ENCODE measurements around the gene KRTAP19-8.

KRTAP19-8 gene, protein sequence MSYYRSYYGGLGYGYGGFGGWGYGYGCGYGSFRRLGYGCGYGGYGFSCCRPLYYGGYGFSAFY

DNA sequence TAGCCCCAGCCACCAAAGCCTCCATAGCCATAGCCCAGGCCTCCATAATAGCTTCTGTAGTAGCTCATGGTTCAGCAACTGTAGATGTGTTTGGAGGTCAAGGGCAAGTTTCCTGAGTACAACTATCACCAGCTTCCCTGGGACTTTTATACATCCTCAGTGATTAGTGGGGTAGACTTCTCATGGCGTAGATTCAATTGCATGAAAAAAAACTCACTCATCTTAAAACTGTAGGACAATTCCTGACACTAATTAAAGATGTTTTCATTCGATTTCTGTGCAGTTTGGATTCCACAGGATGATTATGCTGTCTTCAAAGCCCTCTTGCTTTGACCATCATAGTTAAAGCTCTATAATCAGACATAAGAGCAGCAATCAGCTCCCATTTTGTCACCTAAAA, at the start of gene KRTAP19-8:
TSS of gene KRTAP19-8 (minus strand) at position 101 of the 400 bp plus-strand sequence. CDS start at position 68, 33 bp downstream.
- DNase-seq, result no peak

DNA sequence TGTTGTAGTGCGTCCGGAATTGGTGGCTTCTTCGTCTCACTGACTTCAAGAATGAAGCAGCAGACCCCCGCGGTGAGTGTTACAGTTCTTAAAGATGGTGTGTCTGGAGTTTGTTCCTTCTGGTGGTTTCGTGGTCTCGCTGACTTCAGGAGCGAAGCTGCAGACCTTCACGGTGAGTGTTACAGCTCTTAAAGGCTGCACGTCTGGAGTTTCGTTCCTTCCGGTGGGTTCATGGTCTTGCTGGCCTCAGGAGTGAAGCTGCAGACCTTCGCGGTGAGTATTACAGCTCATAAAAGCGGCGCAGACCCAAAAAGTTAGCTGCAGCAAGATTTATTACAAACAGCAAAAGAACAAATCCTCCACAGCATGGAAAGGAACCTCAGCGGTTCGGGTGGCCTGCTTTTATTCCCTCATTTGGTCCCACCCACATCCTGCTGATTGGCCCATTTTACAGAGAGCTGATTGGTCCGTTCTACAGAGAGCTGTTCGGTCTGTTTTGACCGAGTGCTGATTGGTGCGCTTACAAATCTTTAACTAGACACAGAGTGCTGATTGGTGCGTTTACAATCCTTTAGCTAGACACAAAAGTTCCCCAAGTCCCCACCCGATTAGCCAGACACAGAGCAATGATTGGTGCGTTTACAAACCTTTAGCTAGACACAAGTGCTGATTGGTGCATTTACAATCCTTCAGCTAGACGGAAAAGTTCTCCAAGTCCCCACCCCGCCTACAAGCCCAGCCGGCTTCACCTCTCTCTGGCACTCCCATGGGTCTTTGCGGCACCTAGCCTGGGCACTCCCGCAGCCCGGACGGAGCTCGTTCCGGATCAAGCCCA, 49.6 kb upstream of the KRTAP19-8 start:
- DNase-seq, result no peak

DNA sequence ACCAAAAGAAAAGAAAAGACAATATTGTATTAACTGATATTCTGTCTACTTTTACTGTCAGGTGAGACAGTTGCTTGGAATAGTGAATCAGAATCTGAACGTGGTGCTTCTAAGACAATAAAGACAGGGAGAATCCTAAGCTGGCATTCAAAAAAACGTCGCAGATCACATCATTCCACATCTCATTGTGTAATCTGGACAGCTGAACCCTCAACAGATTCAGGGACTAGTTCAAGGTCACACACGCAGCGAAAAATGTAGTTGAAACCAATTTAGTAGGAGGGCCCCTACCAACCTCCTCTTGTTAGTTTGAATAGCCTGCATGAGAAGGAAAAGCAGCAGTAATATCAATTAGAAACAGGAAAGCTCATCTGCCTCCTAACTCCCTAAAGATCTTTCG, 46.4 kb upstream of the KRTAP19-8 start:
- no peak for DNase-seq

DNA sequence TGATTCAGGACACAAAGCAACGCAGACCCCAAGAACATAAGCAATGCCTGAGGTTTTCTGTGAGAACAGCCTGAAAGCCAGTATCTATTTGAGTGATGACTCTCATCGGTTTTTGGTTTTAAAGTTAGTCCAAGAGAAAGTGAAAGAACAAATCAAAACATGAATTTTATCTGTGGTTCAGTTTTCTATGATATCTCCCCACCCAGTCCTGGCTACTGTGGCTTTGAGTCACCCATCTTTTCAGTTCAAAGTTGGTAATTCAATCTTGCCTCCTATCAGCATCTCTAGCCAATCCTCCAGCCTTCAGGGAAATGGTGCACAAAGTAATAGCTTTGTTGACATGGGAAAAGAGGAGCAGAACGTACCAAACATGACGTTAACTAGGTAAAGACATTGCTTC, 40.5 kb upstream of the KRTAP19-8 start:
- no peak for DNase-seq

DNA sequence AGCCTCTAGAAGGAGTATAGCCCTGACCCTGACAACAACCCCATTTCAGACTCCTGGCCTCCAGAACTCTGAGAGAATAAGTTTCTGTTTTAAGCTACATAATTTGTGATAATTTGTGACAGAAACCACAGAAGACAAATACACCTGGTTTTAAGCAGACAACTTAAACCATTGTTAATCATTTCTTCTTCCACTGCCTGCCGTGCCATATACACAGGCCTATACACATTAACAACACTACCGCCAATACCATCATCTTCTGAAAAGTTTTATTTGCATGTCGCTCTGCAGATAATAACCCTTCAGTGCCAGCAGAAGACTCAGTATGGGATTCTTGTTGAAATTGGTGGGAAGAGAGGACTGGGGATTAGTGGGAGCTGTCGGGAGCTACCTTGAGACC, 39.9 kb upstream of the KRTAP19-8 start:
- no peak for DNase-seq

DNA sequence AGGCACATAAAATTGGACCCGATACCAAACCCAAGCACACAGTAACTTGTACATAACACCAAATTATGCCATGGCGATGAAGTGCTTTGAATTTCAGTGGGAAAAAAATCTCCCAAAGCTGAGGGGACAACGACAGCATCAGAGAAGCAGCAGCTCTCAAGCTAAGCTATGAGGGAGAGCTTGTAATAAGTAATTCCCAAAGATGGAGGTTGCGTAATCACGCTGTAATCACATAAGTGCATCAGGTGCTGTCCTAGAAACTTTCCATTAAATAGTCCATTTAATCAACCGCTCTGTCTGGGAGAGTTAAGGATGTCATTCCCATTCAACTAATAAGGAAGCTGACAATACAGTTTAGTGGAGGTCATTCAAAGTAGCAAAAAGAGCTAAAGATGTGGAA, 37.6 kb upstream of the KRTAP19-8 start:
- DNase-seq, result no peak

DNA sequence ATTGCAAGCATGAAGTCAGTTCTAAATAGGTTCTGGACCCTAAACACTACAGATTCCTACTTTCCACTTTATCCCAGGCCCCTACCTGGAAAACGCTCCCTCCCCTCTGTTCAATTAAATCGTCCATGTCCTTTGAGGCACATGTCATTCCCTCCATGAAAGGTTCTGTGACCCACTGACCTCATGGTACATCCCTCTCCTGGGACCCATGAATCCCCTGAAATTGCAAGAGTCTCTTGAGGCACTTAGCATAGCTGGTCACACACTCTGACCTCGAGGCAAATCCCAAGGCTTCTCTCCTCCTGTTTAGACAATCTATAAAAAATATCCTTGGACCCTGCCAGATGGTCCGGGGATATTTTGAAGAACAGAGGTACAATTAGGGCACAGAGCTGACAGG, 34.3 kb upstream of the KRTAP19-8 start:
- no peak for DNase-seq

DNA sequence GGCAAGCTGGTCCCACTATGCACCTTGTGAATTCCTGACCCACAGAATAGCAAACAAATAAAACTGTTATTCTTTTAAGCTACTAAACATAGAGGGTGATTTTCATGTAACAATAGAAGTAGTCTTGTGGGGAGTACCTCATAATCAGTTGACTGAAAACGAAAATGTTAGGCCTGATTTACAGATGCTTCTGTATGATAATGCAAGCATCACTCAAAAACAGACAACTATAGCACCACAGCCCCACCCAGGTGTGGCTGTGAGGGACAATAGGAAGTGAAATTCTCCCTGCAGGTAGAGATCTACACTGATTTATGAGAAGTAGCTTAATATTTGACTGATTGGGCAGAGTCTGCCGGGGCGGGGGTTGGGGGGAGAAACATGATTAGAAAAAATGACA, 26.5 kb upstream of the KRTAP19-8 start:
- no peak for DNase-seq

DNA sequence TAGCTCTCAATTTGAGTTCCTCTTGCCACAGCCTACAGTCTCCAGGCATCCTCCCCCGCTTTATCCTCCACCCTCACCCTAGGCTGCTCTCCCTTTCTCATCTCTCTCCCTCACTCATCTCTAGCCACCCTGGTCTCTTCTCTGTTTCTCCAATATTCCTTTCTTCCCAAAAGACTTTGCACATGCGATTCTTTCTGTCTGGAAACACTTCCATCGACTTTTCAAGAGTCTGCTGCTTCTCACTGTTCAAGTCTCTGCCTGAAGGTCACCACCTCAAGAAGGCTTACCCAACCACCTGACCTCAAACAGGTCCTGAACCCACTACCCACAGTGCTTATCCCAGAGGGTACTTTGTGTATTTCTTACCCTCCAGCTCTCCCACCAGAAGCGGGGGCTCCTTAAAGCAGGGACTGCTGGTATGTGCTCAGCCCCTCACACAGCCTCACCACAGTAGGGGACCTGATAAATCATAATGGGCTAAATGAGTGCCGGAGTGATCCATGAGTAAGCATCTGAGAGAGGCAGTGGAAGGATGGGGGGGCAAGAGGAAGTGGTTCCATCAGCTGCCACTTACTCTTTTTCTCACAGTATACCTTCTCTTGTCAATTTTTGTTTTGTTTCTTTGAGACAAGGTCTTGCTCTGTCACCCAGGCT, 14.3 kb upstream of the KRTAP19-8 start:
- DNase-seq, result no peak

DNA sequence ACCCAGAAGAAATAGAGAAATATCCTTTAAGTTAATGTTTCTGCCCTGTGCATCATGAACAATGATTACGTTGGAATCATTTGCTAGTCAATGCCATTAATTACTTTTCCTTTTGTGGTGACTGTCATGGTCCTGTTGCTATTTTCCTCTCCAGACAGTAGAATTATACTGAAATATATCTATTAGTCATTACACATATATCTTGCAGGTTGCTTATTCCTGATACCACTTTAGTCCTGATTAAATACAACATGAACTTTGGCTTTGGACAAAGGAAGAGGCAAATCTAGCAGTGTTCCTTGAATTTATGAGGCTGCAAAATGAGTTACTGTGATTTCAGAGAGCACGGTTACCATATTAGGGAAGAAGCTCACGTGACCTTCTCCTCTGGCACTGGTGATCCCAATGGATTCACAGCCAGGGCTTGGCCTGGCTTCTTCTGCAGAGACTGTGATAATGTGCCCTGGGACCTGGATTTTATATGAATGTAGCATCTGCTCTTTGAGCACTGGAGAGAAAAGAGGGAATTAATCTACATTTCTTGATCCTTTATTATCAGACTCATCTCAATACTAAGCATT, 12.4 kb upstream of the KRTAP19-8 start:
- DNase-seq, result no peak

DNA sequence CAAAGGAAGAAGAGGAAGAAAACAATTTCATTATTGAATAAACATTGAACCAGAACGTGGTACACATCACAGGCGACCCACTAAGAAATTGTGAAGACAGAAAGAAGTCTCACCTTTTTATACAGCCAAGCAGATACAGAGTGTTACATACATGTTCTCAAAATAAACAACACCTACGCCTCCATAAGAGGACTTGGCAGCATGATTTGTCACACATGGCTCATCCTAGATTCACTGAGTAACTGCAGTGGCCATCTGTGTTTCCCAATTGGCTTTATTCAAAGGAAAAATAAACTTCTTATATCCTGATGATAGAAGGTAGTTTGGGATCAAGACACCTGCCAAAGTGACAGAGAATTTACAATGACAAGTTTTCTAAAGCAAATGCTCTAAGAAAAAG, 7.6 kb upstream of the KRTAP19-8 start:
- DNase-seq, result no peak

DNA sequence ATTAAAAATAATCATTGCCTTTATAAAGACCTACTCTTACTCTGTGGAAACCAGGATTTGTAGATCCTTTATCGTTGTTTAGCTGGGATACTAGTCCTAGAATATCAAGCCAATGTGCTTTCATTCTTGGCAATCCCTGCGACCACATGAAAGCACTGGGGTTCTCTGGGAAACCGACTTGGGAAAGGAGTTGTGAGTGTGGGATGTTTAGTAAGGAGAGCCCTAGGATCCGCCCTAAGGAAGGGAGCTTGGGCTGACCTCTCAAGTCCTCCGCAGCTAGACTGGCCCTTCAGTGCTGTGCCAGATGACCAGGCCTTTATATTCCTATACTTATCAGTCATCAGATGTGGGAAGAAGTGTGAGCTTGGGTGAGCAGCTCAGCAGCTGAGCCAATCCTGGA, 5.2 kb upstream of the KRTAP19-8 start:
- DNase-seq, result no peak

DNA sequence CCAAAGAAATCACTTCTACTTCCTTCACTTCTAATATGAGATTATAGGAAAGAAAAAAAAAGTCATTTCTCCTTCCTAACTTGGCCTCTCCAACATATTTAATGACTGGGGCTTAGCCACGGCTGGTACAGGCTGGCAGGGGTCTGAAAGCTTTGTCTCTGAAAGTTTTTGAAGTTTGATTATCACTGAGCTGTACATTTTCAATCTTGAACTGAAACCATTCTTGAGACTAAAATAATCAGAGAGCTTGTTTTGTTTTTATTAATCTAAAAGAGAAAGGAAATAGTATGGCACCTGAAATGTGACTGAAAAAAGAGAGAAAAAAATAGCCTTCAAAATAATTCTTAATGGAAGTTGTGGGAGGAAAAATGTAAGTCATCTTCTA, 3.8 kb upstream of the KRTAP19-8 start:
- DNase-seq, result no peak

DNA sequence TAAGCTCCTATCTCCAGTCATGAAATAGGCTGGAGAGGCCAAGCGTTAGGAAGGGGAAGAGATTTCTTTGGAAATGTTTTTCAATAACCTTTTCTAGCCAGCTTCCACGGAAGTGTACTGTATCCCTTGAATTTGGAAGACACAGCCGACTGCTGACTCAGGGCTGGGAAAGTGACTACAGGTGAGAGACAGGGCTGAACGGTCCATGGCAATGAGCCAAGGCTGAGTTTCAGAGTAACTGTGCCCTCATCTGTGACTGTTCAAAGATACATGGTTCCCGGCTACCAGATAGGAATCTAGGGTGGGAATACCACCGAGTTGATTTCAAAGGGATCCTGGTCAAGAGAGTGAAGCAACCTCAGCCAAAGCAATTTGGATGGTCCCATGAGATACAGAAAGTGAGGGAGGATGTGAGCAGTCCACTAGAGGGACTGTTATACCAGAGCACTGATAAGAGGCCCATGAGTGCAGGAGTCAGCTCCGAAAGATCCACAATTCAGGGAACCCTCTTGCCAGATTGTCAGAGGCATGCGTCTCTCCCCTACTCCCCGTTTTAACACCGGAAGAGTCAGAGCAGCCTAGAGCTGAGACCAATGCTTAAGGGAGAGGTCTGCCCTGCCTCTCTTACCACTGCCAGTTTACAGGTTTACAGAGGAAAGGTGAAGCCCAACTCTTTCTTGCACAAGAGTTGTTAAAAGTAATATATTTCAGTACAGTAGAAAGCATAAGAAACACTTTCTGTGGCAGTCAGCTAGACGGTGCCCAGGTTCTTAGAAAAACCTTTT, 3.2 kb upstream of the KRTAP19-8 start:
- DNase-seq, result no peak

DNA sequence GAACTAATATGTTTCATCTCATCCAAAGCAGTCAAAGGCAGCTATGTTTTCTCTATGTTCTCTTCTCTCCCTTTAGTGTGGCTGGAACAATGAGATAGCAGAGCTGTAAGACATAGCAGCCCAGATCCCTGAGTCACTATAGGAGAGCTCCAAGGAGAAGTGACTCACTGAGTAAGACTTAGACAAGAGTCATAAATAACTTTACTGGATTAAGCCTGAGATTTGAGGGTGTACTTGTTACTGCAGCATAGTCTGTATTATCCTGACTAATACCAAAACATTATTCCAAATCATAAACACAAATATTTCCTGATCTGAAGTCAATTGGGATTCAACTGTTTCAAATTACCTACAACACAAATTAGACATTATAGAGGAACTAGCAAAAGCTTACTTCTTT, 3.9 kb downstream of the KRTAP19-8 start:
- no peak for DNase-seq

DNA sequence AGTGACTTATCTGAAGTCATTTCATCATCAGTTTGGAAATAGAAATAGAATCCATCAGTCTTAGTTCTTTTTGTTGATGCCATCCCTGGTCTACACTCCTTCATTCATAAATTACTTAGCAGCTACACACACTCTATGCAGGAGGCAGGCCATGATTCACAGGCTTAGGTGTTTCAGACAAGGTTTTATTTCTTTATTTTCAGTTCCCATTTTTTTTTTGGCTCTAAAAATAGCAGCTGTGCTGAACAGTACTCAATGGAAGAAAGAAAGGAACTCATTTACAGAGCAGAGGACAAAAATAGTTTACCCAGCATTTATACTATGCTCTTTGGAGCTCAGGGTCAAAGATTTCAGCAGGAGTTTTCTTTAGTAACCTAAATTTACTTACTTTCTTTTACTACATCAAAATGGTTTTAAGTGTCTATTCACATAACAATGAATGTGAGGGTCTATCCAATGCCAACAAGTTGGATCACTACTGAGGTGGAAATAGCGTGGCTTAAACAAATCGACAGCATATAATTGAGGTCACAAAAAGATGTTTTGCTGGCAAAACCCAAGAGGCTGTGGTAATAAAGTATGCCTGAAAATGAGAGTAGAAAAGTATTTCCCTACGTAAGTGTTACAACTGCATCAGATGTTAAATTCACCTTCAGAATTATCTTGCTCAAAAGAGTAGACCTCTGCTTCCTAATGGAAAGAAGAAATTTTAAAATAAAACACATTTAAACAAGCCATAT, 7.7 kb downstream of the KRTAP19-8 start:
- DNase-seq, result no peak

DNA sequence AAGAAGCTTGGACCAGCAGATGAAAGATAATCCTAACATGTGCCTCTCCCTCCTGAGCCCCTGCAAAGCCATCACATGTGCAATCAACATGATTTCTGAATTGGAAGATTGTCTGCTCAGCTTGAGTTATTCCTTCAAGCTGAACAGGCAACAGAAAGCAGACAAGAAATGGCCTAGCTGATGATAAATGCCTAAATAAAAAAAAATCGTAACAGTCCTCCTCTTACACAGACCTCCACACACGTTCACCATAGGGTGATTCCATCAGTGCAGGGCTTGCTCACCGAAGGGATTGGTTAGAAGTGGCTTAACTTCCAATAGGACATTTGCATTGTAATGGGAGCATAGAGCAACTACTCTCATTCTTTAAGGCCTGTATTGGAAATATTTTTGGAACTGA, 14.6 kb downstream of the KRTAP19-8 start:
- DNase-seq, result no peak

DNA sequence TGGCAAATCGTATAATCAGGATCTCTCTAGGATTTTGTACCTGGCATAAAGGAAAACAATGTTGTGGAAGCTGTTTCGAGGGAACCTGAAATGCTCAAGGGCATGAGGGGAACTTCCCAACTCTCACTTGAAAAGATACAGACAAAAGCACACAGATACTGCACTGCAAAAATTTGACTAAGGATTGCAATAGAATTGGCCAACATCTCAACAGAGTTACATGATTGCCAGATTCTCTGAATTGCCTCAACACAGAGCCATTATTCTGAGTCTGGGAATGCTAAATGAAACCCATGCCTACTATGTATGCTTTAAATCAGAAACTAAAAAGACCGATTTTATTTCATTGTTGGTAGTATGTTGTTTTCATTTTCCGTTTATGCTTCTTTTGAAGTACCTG, 16.0 kb downstream of the KRTAP19-8 start:
- no peak for DNase-seq

DNA sequence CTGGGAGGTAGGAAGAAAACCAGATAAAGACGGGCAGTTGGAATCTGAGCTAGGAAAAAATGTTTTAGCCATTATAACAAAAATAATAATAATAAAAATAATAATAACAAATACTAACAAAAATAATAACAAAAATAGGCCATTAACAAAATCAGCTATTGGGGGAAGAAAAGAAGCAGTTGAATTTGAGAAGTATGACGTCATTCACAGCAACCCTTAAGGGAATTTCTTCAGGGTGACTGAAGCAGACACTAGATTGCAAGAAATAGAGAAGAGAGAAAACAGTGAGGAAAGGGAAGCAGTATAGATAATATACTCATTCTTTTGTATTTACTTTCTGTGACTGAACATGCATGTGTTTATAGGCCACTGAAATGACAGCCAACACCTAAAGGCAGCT, 20.0 kb downstream of the KRTAP19-8 start:
- DNase-seq, result no peak

DNA sequence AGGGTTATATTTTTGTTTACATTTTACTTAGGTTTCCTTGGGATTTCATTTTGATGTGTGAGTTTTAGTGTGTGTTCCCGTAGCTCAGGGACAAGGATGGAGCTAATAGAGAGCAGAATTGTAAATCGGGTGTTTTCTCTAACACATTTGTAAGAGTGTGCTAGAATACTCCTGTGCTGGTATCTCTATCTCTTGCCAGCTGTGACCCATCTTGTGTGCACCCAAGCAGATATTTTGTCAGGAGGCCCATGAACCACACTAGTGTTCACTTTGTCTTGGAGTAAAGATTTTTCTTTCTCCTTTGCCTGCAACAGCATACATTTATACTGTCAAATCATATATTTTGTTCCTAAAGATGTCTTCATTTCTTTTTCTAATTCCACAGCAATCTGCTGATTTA, 23.4 kb downstream of the KRTAP19-8 start:
- no peak for DNase-seq

DNA sequence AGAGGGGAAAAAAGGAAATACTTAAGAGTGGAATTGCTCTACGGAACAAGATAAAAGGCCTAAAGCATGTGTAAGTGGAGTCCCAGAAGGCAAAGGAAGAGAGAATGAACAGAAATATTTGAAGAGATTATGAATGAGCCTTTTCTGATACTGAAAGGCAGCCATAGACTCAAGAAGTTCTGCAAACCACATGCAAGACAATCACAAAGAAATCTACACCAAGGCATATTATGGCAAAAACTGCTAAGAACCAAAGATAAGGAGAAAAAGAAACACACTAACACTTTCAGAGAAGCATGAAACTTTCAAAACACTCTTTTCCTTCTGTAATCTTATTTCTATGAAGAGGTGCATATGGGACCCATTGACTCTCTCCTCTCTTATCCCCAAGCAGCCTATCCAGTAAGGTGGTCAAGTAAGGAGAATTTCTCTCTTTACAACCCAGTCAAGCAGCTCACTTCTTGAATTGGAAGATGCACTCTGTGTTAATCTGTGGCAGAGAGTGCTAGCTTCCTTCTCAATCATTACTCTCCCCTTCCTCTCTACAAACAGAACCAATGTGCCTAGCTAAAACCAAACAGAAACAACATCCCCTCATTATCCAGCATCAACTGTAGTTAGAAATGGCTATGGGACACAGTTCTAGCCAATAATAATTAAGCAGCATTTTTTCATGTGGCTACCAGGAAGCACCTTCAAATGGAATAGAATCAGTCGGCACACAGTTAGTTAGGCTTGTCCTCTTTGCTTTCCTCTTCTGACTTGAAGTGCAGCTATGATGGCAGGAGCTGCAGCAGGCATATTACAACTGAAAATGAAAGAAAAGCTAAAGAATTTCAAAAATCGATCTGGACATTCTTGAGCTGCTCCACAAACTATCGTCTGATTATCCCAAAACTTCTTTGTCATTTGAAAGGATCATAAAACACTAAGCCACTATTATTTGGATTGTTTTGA, 25.9 kb downstream of the KRTAP19-8 start:
- DNase-seq, result no peak
